Body of pancreas (tissue), 4 donors: Measurements from ENCODE around the gene WDR17. TPM values are rescaled to one million over a fixed set of nuclear protein-coding genes. Genes with fewer than 3 reads are reported as not detected.

Source experiments
- ATAC-seq: fragments of 150-250 bp; one replicate; pipeline ENCODE4 v1.9.1; 2016
- DNase-seq, 4 donors: peaks; one replicate each; pipeline ENCODE4 v3.0.0-alpha.2; 2019
- H3K27ac ChIP-seq, 4 donors: fragments of 200-600 bp; sonication (generic); 1 replicate in 3 of 4; 2 replicates in 1 of 4; pipeline versions ENCODE4 v1.5.1 to v1.6.1; 2016 to 2019; ENCODE audit warnings: mild to moderate bottlenecking in 1 of 4, mixed read lengths in 1 of 4, moderate library complexity in 1 of 4
- H3K27me3 ChIP-seq, 2 donors: fragments of 200-600 bp; sonication (generic); one replicate each; pipeline ENCODE4 v1.6.0; 2016; ENCODE audit warnings: mild to moderate bottlenecking in 1 of 2
- H3K36me3 ChIP-seq, 2 donors: fragments of 200-600 bp; sonication (generic); replicated peaks in 1 of 2; 2 replicates each; pipeline ENCODE4 v1.5.1; 2016; ENCODE audit warnings: low read depth in 2 of 2; ENCODE audit not compliant: insufficient read depth in 1 of 2
- H3K4me1 ChIP-seq: fragments of 200-600 bp; sonication (generic); one replicate; pipeline ENCODE4 v1.6.0; 2016
- H3K4me3 ChIP-seq, 2 donors: fragments of 200-600 bp; sonication (generic); 1 replicate in 1 of 2; 2 replicates in 1 of 2; pipeline ENCODE4 v1.5.1; 2016 to 2019
- H3K9me3 ChIP-seq, 3 donors: fragments of 200-600 bp; sonication (generic); 1 replicate in 2 of 3; 2 replicates in 1 of 3; pipeline ENCODE4 v1.5.1; 2016
- POLR2A ChIP-seq, 3 donors: fragments of 450-650 bp; IDR thresholded peaks; one replicate each; pipeline ENCODE4 v1.6.1; 2016; ENCODE audit warnings: antibody characterized with exemption in 3 of 3, mild to moderate bottlenecking in 2 of 3
- WGBS, 2 donors: methylation state at CpG; one replicate each; pipeline ENCODE4 v1.1.5; 2017; 5-methylcytosine and 5-hydroxymethylcytosine counted together
- intact Hi-C: fragments of 100-400 bp; cut with DNase I; formaldehyde crosslinking; loops from one replicate; pipeline ENCODE4 v1.15.1; 2023
- total RNA-seq, 2 donors: library from RNA; depleted of rRNA; stranded (reverse); fragments of >200 nt; gene quantifications; one replicate each; pipeline ENCODE4 v1.1.0, GENCODE V29; 2016
- TF ChIP-seq, protein P1 (sequence below), 7 experiments: fragments of 450-650 bp in 4 of 7; fragments of 200-600 bp in 3 of 7; sonication (generic) in 3 of 7; IDR thresholded peaks; one replicate each; pipeline ENCODE4 v1.5.1; 2016 to 2019; ENCODE audit warnings: antibody characterized with exemption in 7 of 7

Gene WDR17
- total RNA-seq, 2 donors from 2014 or later = 3.9 to 6.3 TPM

DNA sequence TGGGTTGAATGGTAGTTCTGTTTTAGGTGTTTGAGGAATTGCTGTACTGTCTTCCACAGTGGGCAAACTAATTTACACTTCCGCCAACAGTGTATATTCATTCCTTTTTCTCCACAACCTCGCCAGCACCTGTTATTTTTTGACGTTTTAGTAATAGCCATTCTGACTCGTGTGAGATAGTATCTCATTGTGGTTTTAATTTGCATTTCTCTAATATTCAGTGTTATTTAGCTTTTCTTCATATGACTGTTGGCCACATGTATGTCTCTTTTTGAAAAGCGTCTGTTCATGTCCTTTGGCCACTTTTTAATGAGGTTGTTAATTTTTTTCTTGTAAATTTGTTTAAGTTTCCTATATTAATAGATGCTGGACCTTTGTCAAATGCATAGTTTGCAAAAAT, 26.9 kb upstream of the WDR17 start:
- intact Hi-C loops = no loop called here
- ATAC-seq (no peak), DNase-seq (no peak)
- Histone ChIP-seq H3K4me1 (no peaks in the 10 kb centered on the region), H3K9me3 (no peaks in the 10 kb centered on the region), H3K27ac (no peak overlapping the region), H3K27me3 (no peaks in the 10 kb centered on the region), H3K36me3 (no peaks in the 10 kb centered on the region), H3K4me3 (no peak overlapping the region)
- WGBS, 2 donors = 86 to 89% methylated on average over 5 of the region's 5 CpGs
- TF ChIP-seq, protein P1, sequence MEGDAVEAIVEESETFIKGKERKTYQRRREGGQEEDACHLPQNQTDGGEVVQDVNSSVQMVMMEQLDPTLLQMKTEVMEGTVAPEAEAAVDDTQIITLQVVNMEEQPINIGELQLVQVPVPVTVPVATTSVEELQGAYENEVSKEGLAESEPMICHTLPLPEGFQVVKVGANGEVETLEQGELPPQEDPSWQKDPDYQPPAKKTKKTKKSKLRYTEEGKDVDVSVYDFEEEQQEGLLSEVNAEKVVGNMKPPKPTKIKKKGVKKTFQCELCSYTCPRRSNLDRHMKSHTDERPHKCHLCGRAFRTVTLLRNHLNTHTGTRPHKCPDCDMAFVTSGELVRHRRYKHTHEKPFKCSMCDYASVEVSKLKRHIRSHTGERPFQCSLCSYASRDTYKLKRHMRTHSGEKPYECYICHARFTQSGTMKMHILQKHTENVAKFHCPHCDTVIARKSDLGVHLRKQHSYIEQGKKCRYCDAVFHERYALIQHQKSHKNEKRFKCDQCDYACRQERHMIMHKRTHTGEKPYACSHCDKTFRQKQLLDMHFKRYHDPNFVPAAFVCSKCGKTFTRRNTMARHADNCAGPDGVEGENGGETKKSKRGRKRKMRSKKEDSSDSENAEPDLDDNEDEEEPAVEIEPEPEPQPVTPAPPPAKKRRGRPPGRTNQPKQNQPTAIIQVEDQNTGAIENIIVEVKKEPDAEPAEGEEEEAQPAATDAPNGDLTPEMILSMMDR (IDR thresholded peaks at IDR 0.05) = no peak
- TF ChIP-seq POLR2A (IDR thresholded peaks at IDR 0.05) = no peak

DNA sequence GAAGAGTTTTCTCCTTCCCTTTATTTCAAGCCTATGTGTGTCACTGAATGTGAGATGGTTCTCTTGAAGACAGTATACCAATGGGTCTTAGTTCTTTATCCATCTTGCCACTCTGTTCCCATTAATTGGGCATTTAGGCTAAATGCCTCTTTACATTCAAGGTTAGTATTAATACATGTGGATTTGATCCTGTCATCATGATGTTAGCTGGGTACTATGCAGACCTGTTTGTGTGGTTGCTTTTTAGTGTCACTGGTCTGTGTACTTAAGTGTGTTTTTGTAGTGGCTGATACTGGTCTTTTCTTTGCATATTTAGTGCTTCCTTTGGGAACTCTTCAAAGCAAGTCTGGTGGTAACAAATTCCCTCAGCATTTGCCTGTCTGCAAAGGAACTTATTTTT, 23.4 kb upstream of the WDR17 start:
- intact Hi-C loops = no loop called here
- DNase-seq = no peak
- Histone ChIP-seq H3K36me3 (no peaks in the 10 kb centered on the region), H3K9me3 (no peaks in the 10 kb centered on the region), H3K4me1 (no peaks in the 10 kb centered on the region), H3K27me3 (no peaks in the 10 kb centered on the region), H3K27ac (no peak overlapping the region), H3K4me3 (no peak overlapping the region)
- no peak for TF ChIP-seq POLR2A (IDR thresholded peaks at IDR 0.05)
- TF ChIP-seq, protein P1 (IDR thresholded peaks at IDR 0.05) = no peak
- ATAC-seq = no peak

DNA sequence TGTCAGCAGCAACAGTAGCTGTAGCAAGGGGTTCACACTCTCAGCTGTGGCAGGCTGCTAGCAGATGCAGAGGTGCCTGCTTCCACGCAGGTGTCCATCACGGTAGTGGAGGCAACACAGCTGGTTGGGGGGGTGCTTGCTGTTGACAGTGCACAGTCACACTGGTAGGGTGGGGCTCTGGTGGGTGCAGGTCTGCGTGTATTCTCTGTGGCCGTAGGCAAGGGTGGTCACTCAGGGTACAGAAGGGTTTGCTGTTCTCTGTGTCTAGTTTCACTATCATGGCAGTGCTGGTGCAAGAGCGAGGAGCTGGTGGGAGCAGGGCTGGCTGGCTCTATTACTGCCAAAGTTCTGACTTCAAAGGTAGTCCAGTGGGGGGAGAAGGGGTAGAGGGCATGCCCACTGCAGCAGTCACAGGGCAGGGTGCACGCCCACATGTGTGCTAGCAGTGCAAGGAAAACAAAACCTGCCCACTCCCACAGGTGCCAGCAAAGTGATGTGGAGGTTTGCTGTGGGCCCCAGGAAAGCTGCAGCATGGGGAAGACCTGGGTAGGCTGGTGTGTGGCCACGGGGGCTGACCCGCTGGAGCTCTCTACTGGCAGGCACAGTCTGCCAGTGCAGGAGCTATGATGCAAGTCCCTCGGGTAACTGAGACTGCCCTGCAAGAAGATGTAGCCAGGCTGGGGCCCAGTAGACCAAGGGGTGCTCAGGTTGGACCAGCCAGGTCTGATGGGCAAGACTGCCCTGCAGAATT, 21.6 kb upstream of the WDR17 start:
- Histone ChIP-seq H3K27ac (no peak overlapping the region), H3K9me3 (no peaks in the 10 kb centered on the region), H3K27me3 (no peaks in the 10 kb centered on the region), H3K4me3 (no peak overlapping the region), H3K4me1 (no peaks in the 10 kb centered on the region), H3K36me3 (no peaks in the 10 kb centered on the region)
- 62% methylated on average over 9 of the region's 9 CpGs; no CpG with 5 or more reads in 1 of the 2 donors for WGBS, 2 donors
- intact Hi-C loops = no loop called here
- ATAC-seq = no peak
- no peak for TF ChIP-seq POLR2A (IDR thresholded peaks at IDR 0.05)
- TF ChIP-seq, protein P1 (IDR thresholded peaks at IDR 0.05) = no peak
- no peak for DNase-seq

DNA sequence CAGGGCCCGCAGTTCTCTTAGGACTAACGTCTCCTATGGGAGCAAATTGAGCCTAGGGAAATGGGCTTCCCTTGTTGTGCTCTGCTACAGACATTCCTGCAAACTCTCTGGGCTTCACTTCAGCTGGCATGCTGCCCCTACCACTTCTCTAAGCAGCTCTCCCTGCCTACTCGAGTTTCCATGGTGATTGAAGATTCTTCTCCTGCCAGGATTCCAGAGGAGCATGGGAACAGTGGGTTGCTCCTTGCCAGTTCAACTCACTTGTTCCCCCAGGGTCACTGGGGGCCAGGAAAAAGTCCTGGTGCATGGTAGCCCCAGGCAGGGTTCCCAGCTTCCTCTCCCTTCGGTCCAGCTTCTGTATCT, 21.1 kb upstream of the WDR17 start:
- WGBS, 2 donors = 27 to 57% methylated on average over 2 to 4 of the region's 4 CpGs
- Histone ChIP-seq H3K27ac (no peak overlapping the region), H3K9me3 (no peaks in the 10 kb centered on the region), H3K4me3 (no peak overlapping the region), H3K4me1 (no peaks in the 10 kb centered on the region), H3K36me3 (no peaks in the 10 kb centered on the region), H3K27me3 (no peaks in the 10 kb centered on the region)
- intact Hi-C loops = no loop called here
- no peak for ATAC-seq
- no peak for DNase-seq
- TF ChIP-seq POLR2A (IDR thresholded peaks at IDR 0.05) = no peak
- TF ChIP-seq, protein P1 (IDR thresholded peaks at IDR 0.05) = no peak

DNA sequence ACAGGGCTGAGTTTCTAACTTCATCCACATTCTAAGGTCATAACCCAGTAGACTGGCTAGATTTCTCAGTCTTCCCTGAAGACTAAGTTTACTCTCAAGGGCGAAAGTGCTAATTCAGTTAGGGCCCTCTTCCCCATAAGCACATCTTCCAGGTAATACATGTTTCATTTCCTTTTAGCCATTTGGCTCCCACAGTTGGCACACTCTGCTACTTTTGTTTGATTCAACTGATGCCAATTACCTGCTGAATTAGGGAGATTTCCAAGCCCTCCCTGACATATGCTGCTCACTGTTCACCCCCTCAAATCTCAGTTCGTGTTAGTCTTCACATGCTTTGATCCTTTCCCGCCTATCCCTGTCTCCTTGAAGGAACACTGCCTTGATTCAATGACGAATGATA, 17.0 kb upstream of the WDR17 start:
- H3K4me3 ChIP-seq = no peak overlapping the region
- no peaks in the 10 kb centered on the region for H3K27me3 ChIP-seq
- no peak overlapping the region for H3K27ac ChIP-seq
- no peak for TF ChIP-seq POLR2A (IDR thresholded peaks at IDR 0.05)
- TF ChIP-seq, protein P1 (IDR thresholded peaks at IDR 0.05) = no peak
- H3K9me3 ChIP-seq = no peaks in the 10 kb centered on the region
- DNase-seq (no peak), ATAC-seq (no peak)
- WGBS, 2 donors = 48 to 57% methylated on average over 4 of the region's 4 CpGs
- H3K4me1 ChIP-seq = no peaks in the 10 kb centered on the region
- H3K36me3 ChIP-seq = no peaks in the 10 kb centered on the region
- intact Hi-C loops = no loop called here
